A673 (cell line): ENCODE results near the gene CANX. TPM values are rescaled to one million over a fixed set of nuclear protein-coding genes. Genes with fewer than 3 reads are reported as not detected.

Experiments used
- BruUV-seq: library from RNA; stranded (reverse); fragments of 400-500 nt; replicated peaks from 2 replicates; lab custom pipeline; 2021; lab: Mats Ljungman, UMichigan
- CTCF ChIA-PET: fragments of 300-600 bp; sonication (Branson Sonifier 250); formaldehyde crosslinking; loops from one replicate; lab custom pipeline; 2022; ENCODE audit warnings: antibody characterized with exemption; lab: Charles Lee
- POLR2A ChIA-PET: fragments of 300-600 bp; sonication (Branson Sonifier 250); formaldehyde crosslinking; loops from one replicate; lab custom pipeline; 2022; ENCODE audit warnings: antibody characterized with exemption; ENCODE audit not compliant: low non-redundant PET; lab: Charles Lee
- DNase-seq: peaks from one replicate; pipeline ENCODE4 v3.0.0-alpha.2; 2015; ENCODE audit warnings: low spot score
- H3K27ac ChIP-seq: fragments of 200-600 bp; sonication (generic); 2 replicates; pipeline ENCODE4 v1.5.1; 2016; ENCODE audit warnings: mixed run types, low read depth, mild to moderate bottlenecking, mixed read lengths, antibody characterized with exemption, low read length; ENCODE audit not compliant: poor library complexity, severe bottlenecking
- H3K27me3 ChIP-seq: fragments of 200-600 bp; sonication (generic); replicated peaks from 2 replicates; pipeline ENCODE4 v1.6.1; 2017; ENCODE audit warnings: mixed run types, low read depth, mild to moderate bottlenecking, mixed read lengths, antibody characterized with exemption, low read length; ENCODE audit not compliant: insufficient read depth, poor library complexity
- H3K36me3 ChIP-seq: fragments of 200-600 bp; sonication (generic); 2 replicates; pipeline ENCODE4 v1.6.1; 2016; ENCODE audit warnings: mixed run types, mild to moderate bottlenecking, mixed read lengths, antibody characterized with exemption, low read length; ENCODE audit not compliant: insufficient read depth, poor library complexity, severe bottlenecking
- H3K4me1 ChIP-seq: fragments of 200-600 bp; sonication (generic); 2 replicates; pipeline ENCODE4 v1.6.1; 2017; ENCODE audit warnings: mixed run types, mild to moderate bottlenecking, mixed read lengths, antibody characterized with exemption, low read length; ENCODE audit not compliant: insufficient read depth, poor library complexity, severe bottlenecking
- H3K4me3 ChIP-seq: fragments of 200-600 bp; sonication (generic); 2 replicates; pipeline ENCODE4 v1.5.1; 2016; ENCODE audit warnings: low read depth, mixed run types, mild to moderate bottlenecking, mixed read lengths, low read length; ENCODE audit not compliant: poor library complexity, severe bottlenecking
- H3K9me3 ChIP-seq: fragments of 200-600 bp; sonication (generic); 2 replicates; pipeline ENCODE4 v1.6.1; 2016; ENCODE audit warnings: mixed run types, low read depth, mild to moderate bottlenecking, mixed read lengths, antibody characterized with exemption, low read length; ENCODE audit not compliant: poor library complexity, severe bottlenecking
- EZH2 ChIP-seq: fragments of 200-600 bp; sonication (generic); IDR thresholded peaks from 2 replicates; pipeline ENCODE4 v1.6.1; 2017; ENCODE audit warnings: borderline replicate concordance, low read depth, mild to moderate bottlenecking, mixed read lengths, antibody characterized with exemption, low read length; ENCODE audit not compliant: poor library complexity, severe bottlenecking
- intact Hi-C: fragments of 100-400 bp; cut with micrococcal nuclease; formaldehyde crosslinking; loops from one replicate; pipeline ENCODE4 v1.10.0; 2022; ENCODE audit not compliant: unreplicated experiment
- total RNA-seq: library from RNA; stranded (reverse); gene quantifications from 2 replicates; pipeline ENCODE4 v1.2.3, GENCODE V29; 2021
- TF ChIP-seq, protein P1 (sequence below): fragments of 300-800, 200-600 bp; sonication (generic); conservative IDR thresholded peaks from 2 replicates; pipeline ENCODE4 v1.5.1; 2017; ENCODE audit warnings: low read depth, mild to moderate bottlenecking, antibody characterized with exemption, low read length, moderate library complexity, mixed read lengths

CANX gene
- total RNA-seq, 1 experiment from 2014 or later: 609 TPM

GRCh38 chr5:179764056-179764455 lies 65.3 kb downstream of the CANX start:
- intact Hi-C loops: no loop called here
- ChIA-PET POLR2A (no interaction called here), CTCF (interaction anchor here (0.9 kb wide), 1 partner anchor 31 kb away, joined by 3 read pairs; no protein-coding TSS in a partner anchor)
- Histone ChIP-seq H3K36me3 (peaks cover 28% of the 10 kb centered on the region), H3K4me3 (no peak overlapping the region), H3K4me1 (peaks cover 53% of the 10 kb centered on the region), H3K27me3 (no peaks in the 10 kb centered on the region), H3K9me3 (no peaks in the 10 kb centered on the region), H3K27ac (no peak overlapping the region)
- no TSS peak for BruUV-seq
- no peak for DNase-seq
- TF ChIP-seq, protein P1, sequence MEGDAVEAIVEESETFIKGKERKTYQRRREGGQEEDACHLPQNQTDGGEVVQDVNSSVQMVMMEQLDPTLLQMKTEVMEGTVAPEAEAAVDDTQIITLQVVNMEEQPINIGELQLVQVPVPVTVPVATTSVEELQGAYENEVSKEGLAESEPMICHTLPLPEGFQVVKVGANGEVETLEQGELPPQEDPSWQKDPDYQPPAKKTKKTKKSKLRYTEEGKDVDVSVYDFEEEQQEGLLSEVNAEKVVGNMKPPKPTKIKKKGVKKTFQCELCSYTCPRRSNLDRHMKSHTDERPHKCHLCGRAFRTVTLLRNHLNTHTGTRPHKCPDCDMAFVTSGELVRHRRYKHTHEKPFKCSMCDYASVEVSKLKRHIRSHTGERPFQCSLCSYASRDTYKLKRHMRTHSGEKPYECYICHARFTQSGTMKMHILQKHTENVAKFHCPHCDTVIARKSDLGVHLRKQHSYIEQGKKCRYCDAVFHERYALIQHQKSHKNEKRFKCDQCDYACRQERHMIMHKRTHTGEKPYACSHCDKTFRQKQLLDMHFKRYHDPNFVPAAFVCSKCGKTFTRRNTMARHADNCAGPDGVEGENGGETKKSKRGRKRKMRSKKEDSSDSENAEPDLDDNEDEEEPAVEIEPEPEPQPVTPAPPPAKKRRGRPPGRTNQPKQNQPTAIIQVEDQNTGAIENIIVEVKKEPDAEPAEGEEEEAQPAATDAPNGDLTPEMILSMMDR: no peak
- TF ChIP-seq EZH2: no peak

DNA sequence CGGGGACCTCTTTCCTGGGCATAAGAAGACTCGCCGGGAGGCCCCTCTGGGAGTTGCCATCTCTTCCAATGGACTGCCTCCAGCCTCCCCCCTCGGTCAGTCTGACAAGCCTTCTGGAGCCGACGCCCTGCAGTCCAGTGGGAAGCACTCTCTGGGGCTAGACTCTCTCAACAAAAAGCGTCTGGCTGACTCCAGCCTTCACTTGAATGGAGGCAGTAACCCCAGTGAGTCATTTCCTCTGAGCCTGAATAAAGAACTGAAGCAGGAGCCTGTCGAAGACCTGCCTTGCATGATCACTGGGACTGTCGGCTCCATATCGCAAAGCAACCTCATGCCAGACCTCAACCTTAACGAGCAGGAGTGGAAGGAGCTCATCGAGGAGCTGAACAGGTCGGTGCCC lies 66.6 kb downstream of the CANX start:
- no peak for TF ChIP-seq EZH2
- TF ChIP-seq, protein P1: no peak
- intact Hi-C loops: no loop called here
- Histone ChIP-seq H3K36me3 (peaks cover 35% of the 10 kb centered on the region), H3K9me3 (no peaks in the 10 kb centered on the region), H3K4me3 (no peak overlapping the region), H3K27me3 (no peaks in the 10 kb centered on the region), H3K27ac (peak overlapping the region; percentile 67), H3K4me1 (peaks cover 53% of the 10 kb centered on the region)
- ChIA-PET CTCF (interaction anchor here (0.5 kb wide), 1 partner anchor 46 kb away, joined by 3 read pairs; no protein-coding TSS in a partner anchor), POLR2A (no interaction called here)
- DNase-seq: peak; percentile 73
- no TSS peak for BruUV-seq

DNA sequence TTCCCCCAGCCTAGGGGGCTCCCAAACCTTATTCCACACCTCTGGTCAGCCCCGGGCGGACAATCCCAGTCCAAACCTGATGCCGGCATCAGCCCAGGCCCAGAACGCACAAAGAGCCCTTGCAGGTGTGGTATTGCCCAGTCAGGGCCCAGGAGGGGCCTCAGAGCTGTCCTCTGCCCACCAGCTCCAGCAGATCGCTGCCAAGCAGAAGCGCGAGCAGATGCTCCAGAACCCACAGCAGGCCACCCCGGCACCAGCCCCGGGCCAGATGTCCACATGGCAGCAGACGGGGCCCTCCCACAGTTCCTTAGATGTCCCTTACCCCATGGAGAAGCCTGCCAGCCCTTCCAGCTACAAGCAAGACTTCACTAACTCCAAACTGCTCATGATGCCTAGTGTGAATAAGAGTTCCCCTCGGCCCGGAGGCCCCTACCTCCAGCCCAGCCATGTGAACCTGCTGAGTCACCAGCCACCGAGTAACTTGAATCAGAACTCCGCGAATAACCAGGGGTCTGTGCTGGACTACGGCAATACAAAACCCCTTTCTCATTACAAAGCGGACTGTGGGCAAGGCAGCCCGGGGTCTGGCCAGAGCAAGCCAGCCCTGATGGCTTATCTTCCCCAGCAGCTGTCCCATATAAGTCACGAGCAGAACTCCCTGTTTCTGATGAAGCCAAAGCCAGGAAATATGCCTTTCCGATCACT lies 67.4 kb downstream of the CANX start:
- Histone ChIP-seq H3K4me3 (no peak overlapping the region), H3K4me1 (peaks cover 53% of the 10 kb centered on the region), H3K36me3 (peaks cover 41% of the 10 kb centered on the region), H3K27ac (peak overlapping the region; percentile 67), H3K27me3 (no peaks in the 10 kb centered on the region), H3K9me3 (no peaks in the 10 kb centered on the region)
- no TSS peak for BruUV-seq
- TF ChIP-seq, protein P1: no peak
- TF ChIP-seq EZH2: no peak
- intact Hi-C loops: no loop called here
- ChIA-PET CTCF (no interaction called here), POLR2A (no interaction called here)
- DNase-seq: no peak
